Neutrophil (primary cell): ENCODE results near the gene MSRB1.

Source experiments
- H3K27ac ChIP-seq: fragments of 200-600 bp; sonication (generic); 2 replicates; pipeline ENCODE4 v1.5.1; 2016; ENCODE audit warnings: mild to moderate bottlenecking, moderate library complexity
- H3K27me3 ChIP-seq: fragments of 200-600 bp; sonication (generic); 2 replicates; pipeline ENCODE4 v1.6.0; 2016; ENCODE audit warnings: mild to moderate bottlenecking
- H3K36me3 ChIP-seq: fragments of 200-600 bp; sonication (generic); 2 replicates; pipeline ENCODE4 v1.5.1; 2017
- H3K4me1 ChIP-seq, 2 experiments: fragments of 200-600 bp in 1 of 2; sonication (generic) in 1 of 2; 1 replicate in 1 of 2; 2 replicates in 1 of 2; pipeline versions ENCODE4 v1.5.1 to v1.6.1; 2013 to 2016; ENCODE audit warnings: low read depth in 1 of 2, low read length in 1 of 2, mild to moderate bottlenecking in 1 of 2, moderate library complexity in 1 of 2; ENCODE audit not compliant: control insufficient read depth in 1 of 2, insufficient read depth in 1 of 2
- H3K4me3 ChIP-seq, 2 experiments: fragments of 200-600 bp in 1 of 2; sonication (generic) in 1 of 2; 1 replicate in 1 of 2; 2 replicates in 1 of 2; pipeline ENCODE4 v1.5.1; 2013 to 2016; ENCODE audit warnings: low read depth in 1 of 2, low read length in 1 of 2, mild to moderate bottlenecking in 1 of 2, moderate library complexity in 1 of 2
- H3K9me3 ChIP-seq: fragments of 200-600 bp; sonication (generic); 2 replicates; pipeline ENCODE4 v1.5.1; 2016
- TF ChIP-seq, protein P1 (sequence below): fragments of 200-600 bp; sonication (generic); IDR thresholded peaks from 2 replicates; pipeline ENCODE4 v1.5.1; 2016; ENCODE audit warnings: antibody characterized with exemption

MSRB1 gene

DNA sequence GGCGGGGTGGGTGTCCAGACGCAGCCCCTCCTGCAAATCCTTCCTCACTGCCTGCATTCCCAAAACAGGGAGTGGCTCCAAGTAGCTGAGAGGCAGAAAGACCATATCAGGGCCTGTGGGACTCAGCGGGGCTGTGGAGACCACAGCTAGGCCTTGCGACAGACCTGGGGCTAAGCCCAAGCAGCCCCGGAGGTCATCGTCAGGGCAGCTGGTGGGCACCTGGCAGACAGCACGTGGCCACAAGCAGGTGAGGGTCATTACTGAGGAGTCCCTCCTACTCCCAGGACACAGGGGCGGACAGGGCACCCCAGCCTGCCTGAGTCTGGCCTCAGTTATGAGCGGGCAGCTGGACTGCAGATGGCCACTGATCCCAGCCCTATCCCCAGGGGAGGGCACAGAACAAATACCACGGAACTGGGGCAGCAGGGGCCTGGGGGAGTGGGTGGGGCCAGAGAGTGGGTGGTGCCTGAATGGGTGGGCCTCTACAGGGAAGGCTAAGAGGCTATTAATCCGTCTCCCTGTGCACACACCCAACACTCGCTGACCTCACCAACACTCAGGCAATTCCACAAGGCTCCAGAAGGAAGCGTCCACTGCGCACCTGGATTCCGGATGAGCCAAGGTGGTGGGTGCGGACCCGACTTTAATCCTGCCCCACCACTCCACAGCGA is 33.3 kb downstream of the MSRB1 start:
- Histone ChIP-seq H3K4me1 (no peaks in the 10 kb centered on the region), H3K4me3 (no peak overlapping the region), H3K9me3 (no peaks in the 10 kb centered on the region), H3K36me3 (no peaks in the 10 kb centered on the region), H3K27me3 (peaks cover 69% of the 10 kb centered on the region), H3K27ac (no peak overlapping the region)
- TF ChIP-seq, protein P1, sequence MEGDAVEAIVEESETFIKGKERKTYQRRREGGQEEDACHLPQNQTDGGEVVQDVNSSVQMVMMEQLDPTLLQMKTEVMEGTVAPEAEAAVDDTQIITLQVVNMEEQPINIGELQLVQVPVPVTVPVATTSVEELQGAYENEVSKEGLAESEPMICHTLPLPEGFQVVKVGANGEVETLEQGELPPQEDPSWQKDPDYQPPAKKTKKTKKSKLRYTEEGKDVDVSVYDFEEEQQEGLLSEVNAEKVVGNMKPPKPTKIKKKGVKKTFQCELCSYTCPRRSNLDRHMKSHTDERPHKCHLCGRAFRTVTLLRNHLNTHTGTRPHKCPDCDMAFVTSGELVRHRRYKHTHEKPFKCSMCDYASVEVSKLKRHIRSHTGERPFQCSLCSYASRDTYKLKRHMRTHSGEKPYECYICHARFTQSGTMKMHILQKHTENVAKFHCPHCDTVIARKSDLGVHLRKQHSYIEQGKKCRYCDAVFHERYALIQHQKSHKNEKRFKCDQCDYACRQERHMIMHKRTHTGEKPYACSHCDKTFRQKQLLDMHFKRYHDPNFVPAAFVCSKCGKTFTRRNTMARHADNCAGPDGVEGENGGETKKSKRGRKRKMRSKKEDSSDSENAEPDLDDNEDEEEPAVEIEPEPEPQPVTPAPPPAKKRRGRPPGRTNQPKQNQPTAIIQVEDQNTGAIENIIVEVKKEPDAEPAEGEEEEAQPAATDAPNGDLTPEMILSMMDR = no peak

GRCh38 chr16:1908983-1909382 is 34.0 kb downstream of the MSRB1 start:
- TF ChIP-seq, protein P1 = no peak
- no peak overlapping the region for H3K4me3 ChIP-seq
- no peaks in the 10 kb centered on the region for H3K36me3 ChIP-seq
- H3K9me3 ChIP-seq = no peaks in the 10 kb centered on the region
- no peaks in the 10 kb centered on the region for H3K4me1 ChIP-seq
- no peak overlapping the region for H3K27ac ChIP-seq
- H3K27me3 ChIP-seq = peaks cover 69% of the 10 kb centered on the region

GRCh38 chr16:1908184-1908583 is 34.8 kb downstream of the MSRB1 start:
- TF ChIP-seq, protein P1 = no peak
- Histone ChIP-seq H3K27ac (no peak overlapping the region), H3K4me1 (no peaks in the 10 kb centered on the region), H3K4me3 (no peak overlapping the region), H3K36me3 (no peaks in the 10 kb centered on the region), H3K27me3 (peaks cover 66% of the 10 kb centered on the region), H3K9me3 (no peaks in the 10 kb centered on the region)

- TF ChIP-seq, protein P1 = no peak
- Histone ChIP-seq H3K27me3 (peaks cover 64% of the 10 kb centered on the region), H3K27ac (no peak overlapping the region), H3K4me3 (no peak overlapping the region), H3K4me1 (no peaks in the 10 kb centered on the region), H3K36me3 (no peaks in the 10 kb centered on the region), H3K9me3 (no peaks in the 10 kb centered on the region)
Observed at GRCh38 chr16:1907226-1907860, 35.7 kb downstream of the MSRB1 start.

DNA sequence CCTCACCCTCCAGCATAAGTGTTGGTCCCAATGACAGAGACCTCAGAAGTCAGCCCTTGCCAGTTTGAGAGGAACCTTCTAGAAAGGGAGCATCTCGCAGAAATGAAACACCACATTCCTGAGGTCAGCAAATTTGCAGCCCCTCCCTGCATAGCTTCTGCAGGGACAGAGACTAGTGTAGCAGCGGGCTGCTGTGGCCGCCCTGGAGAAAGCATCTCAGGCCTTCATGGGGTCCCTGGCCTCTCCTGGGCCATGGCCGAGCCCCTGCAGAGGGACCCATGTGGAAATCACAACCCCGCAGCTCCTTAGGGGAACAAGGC is 36.2 kb downstream of the MSRB1 start:
- H3K9me3 ChIP-seq = no peaks in the 10 kb centered on the region
- TF ChIP-seq, protein P1 = no peak
- H3K4me1 ChIP-seq = no peaks in the 10 kb centered on the region
- peaks cover 64% of the 10 kb centered on the region for H3K27me3 ChIP-seq
- no peak overlapping the region for H3K27ac ChIP-seq
- H3K4me3 ChIP-seq = no peak overlapping the region
- H3K36me3 ChIP-seq = no peaks in the 10 kb centered on the region
